GM23248 (cell line): ENCODE data around the gene RPS8.

ENCODE experiments used
- EZH2 ChIP-seq: fragments of 200-600 bp; sonication (generic); IDR thresholded peaks from 2 replicates; pipeline ENCODE4 v1.6.1; 2018; ENCODE audit warnings: antibody characterized with exemption, mild to moderate bottlenecking; ENCODE audit not compliant: insufficient read depth, poor library complexity, severe bottlenecking
- EZH2phosphoT487 ChIP-seq: fragments of 200-600 bp; sonication (generic); IDR thresholded peaks from 2 replicates; pipeline ENCODE4 v1.6.1; 2018; ENCODE audit warnings: antibody characterized with exemption, moderate library complexity, mild to moderate bottlenecking, low read depth; ENCODE audit not compliant: insufficient read depth

DNA sequence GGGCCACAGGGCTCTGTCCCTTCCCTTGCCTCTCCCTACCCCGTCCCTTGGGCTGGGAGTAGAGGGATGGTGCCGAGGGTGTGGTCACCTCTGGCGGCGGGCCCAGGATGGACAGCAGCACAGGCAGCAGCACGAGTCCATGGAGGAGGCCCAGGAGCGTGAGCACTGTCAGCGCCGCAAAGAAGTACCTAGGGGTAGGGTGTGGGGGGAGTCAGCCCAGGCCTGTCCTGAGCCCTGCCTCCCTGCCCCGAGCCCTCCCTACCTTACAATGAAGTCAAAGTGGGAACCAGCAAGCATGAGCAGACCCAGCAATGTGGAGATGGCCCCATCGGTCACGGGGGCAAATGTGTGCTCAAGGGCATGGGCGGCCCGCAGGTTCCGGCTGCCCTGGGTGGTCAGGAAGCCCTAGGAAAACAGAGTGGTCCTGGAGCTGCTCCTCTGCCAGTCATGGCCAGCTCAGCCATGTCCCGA lies 47.7 kb downstream of the RPS8 start:
- TF ChIP-seq EZH2 = no peak
- TF ChIP-seq EZH2phosphoT487 = no peak
